Uterus (tissue), 4 donors: ENCODE data around the gene ASPHD1. TPM values are rescaled to one million over a fixed set of nuclear protein-coding genes. Genes with fewer than 3 reads are reported as not detected.
"Not testable (repeated sequence)": the region's sequence is repeated elsewhere in the genome, so short reads cannot be mapped to it uniquely, and the experiment has no call there.

Source experiments
- DNase-seq, 2 donors: peaks; one replicate each; pipeline ENCODE4 v3.0.0-alpha.2; 2019 to 2020
- H3K27ac ChIP-seq, 2 donors: fragments of 200-600 bp; sonication (generic); 1 replicate in 1 of 2; 2 replicates in 1 of 2; pipeline ENCODE4 v1.5.1; 2016 to 2018
- H3K27me3 ChIP-seq, 2 donors: fragments of 200-600 bp; sonication (generic); one replicate each; pipeline ENCODE4 v1.5.1; 2018 to 2019; ENCODE audit warnings: control low read depth in 1 of 2
- H3K36me3 ChIP-seq, 2 donors: fragments of 200-600 bp; sonication (generic); one replicate each; pipeline ENCODE4 v1.5.1; 2019; ENCODE audit warnings: control low read depth in 1 of 2
- H3K4me1 ChIP-seq, 2 donors: fragments of 200-600 bp; sonication (generic); one replicate each; pipeline ENCODE4 v1.5.1; 2018 to 2019; ENCODE audit warnings: control low read depth in 1 of 2
- H3K4me3 ChIP-seq, 2 donors: fragments of 200-600 bp; sonication (generic); 1 replicate in 1 of 2; 2 replicates in 1 of 2; pipeline ENCODE4 v1.5.1; 2018 to 2019; ENCODE audit warnings: mild to moderate bottlenecking in 1 of 2
- H3K9me3 ChIP-seq, 2 donors: fragments of 200-600 bp; sonication (generic); one replicate each; pipeline ENCODE4 v1.5.1; 2019; ENCODE audit warnings: control low read depth in 1 of 2
- CTCF ChIP-seq, 4 experiments: fragments of 200-600 bp in 2 of 4; fragments of 450-650 bp in 2 of 4; sonication (generic) in 2 of 4; IDR thresholded peaks; one replicate each; pipeline ENCODE4 v1.5.1; 2016 to 2019; ENCODE audit warnings: antibody characterized with exemption in 4 of 4, mild to moderate bottlenecking in 2 of 4, moderate library complexity in 1 of 4
- POLR2A ChIP-seq, 2 donors: fragments of 450-650 bp; IDR thresholded peaks; one replicate each; pipeline ENCODE4 v1.6.1; 2016; ENCODE audit warnings: antibody characterized with exemption in 2 of 2, mild to moderate bottlenecking in 1 of 2, moderate library complexity in 1 of 2
- intact Hi-C: fragments of 100-400 bp; cut with DNase I; formaldehyde crosslinking; loops from one replicate; pipeline ENCODE4 v1.15.1; 2023; ENCODE audit warnings: low total_unique reads
- total RNA-seq, 4 donors: library from RNA; depleted of rRNA in 3 of 4; stranded (reverse); fragments of >200 nt in 3 of 4; gene quantifications; one replicate each; pipeline versions ENCODE4 v1.1.0 to v1.2.4, GENCODE V29; 2014 to 2023
- donor health status: DM: yes; HTN: yes; CAD: no.

The ASPHD1 gene
- total RNA-seq, 4 donors from 2014 or later = 0.61 to 1.0 (median 1.0) TPM; not detected in 1

- no peaks in the 10 kb centered on the region for H3K27me3 ChIP-seq
- H3K27ac ChIP-seq = peak overlapping the region in 1 of 2 donors; percentile 94
- H3K9me3 ChIP-seq = no peaks in the 10 kb centered on the region
- no peaks in the 10 kb centered on the region for H3K4me1 ChIP-seq
- H3K4me3 ChIP-seq = peak overlapping the region; percentile 68 to 95
- intact Hi-C loops = no loop called here
- H3K36me3 ChIP-seq = no peaks in the 10 kb centered on the region
- TF ChIP-seq POLR2A (IDR thresholded peaks at IDR 0.05) (no peak), CTCF (IDR thresholded peaks at IDR 0.05) (no peak)
- DNase-seq = no peak
These were observed 24.9 kb downstream of the ASPHD1 start for GRCh38 chr16:29925105-29925756.

- Histone ChIP-seq H3K27ac (peak within 1 kb of the TSS; percentile 88 to 94), H3K27me3 (no peaks in the 10 kb centered on the region), H3K9me3 (no peaks in the 10 kb centered on the region), H3K4me1 (no peaks in the 10 kb centered on the region), H3K4me3 (peak within 1 kb of the TSS; percentile 68 to 95), H3K36me3 (no peaks in the 10 kb centered on the region)
- TF ChIP-seq POLR2A (IDR thresholded peaks at IDR 0.05) (peak; percentile 85 to 93), CTCF (IDR thresholded peaks at IDR 0.05) (peak in 2 of 4 experiments; percentile 5 to 32)
- DNase-seq = peak; percentile 80 to 91
- intact Hi-C loops = no loop called here
These were observed 25.8 kb downstream of the ASPHD1 start, which contains the start of gene KCTD13 for GRCh38 chr16:29925781-29926710. TSS of gene KCTD13 (minus strand) at chr16:29926226. CDS start at chr16:29926033, 193 bp downstream.

GRCh38 chr16:29926711-29927052, 26.4 kb downstream of the ASPHD1 start:
- H3K36me3 ChIP-seq = no peaks in the 10 kb centered on the region
- no peaks in the 10 kb centered on the region for H3K9me3 ChIP-seq
- H3K4me3 ChIP-seq = peak overlapping the region; percentile 68 to 95
- no peaks in the 10 kb centered on the region for H3K27me3 ChIP-seq
- DNase-seq = peak; percentile 28 to 29
- no peaks in the 10 kb centered on the region for H3K4me1 ChIP-seq
- intact Hi-C loops = no loop called here
- peak overlapping the region; percentile 88 to 94 for H3K27ac ChIP-seq
- no peak for TF ChIP-seq CTCF (IDR thresholded peaks at IDR 0.05)
- no peak for TF ChIP-seq POLR2A (IDR thresholded peaks at IDR 0.05)

DNA sequence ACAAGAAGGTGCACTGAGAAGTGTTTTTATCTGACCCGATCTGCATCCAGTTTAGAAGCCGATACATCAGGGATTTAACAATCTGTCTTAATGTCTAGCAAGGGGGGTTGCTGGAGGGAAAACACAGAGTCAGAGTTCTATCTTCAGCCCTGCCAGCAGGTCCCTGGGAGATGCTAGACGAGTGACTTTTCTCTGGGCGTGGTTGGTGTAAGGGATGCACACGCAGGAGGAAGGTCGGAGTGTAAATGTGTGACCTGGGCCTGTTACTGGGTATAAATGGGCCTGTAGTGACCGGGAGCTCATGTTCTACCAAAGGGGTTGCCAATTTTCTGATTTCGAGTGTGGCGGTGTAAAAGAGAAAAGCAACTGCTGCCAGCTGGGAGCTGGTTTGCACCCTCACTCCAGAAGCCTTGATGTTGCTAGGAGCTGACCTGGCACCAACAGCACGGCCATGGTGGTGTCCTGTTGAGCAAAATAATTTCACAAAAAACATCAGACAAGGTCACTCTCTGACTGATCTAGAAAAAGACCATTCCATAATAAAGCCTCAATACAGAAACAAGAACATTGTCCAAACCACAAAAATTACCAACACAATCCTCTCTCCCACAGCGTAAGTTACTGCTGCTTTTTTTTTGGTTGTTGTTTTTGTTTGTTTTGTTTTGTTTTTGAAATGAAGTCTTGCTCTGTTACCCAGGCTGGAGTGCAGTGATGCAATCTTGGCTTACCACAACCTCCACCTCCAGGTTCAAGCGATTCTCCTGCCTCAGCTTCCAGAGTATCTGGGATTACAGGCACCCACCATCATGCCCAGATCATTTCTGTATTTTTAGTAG, 27.0 kb downstream of the ASPHD1 start:
- peak overlapping the region; percentile 88 to 94 for H3K27ac ChIP-seq
- intact Hi-C loops = no loop called here
- DNase-seq = no peak

DNA sequence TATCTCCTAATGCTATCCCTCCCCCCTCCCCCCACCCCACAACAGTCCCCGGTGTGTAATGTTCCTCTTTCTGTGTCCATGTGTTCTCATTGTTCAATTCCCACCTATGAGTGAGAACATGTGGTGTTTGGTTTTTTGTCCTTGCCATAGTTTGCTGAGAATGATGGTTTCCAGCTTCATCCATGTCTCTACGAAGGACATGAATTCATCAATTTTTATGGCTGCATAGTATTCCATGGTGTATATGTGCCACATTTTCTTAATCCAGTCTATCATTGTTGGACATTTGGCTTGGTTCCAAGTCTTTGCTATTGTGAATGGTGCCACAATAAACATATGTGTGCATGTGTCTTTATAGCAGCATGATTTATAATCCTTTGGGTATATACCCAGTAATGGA, 31.5 kb downstream of the ASPHD1 start:
- H3K27ac ChIP-seq, H3K4me3 ChIP-seq, H3K4me1 ChIP-seq, H3K9me3 ChIP-seq, H3K27me3 ChIP-seq, DNase-seq, H3K36me3 ChIP-seq, intact Hi-C loops: not testable (repeated sequence)

More for the DNA sequence above, 27.0 kb downstream of the ASPHD1 start:
- Histone ChIP-seq H3K27me3 (no peaks in the 10 kb centered on the region), H3K9me3 (no peaks in the 10 kb centered on the region), H3K4me1 (no peaks in the 10 kb centered on the region), H3K36me3 (no peaks in the 10 kb centered on the region), H3K4me3 (peak overlapping the region; percentile 68 to 95)
- TF ChIP-seq POLR2A (IDR thresholded peaks at IDR 0.05) (no peak), CTCF (IDR thresholded peaks at IDR 0.05) (no peak)
